Measurements from ENCODE around the gene PARN. TPM values are rescaled to one million over a fixed set of nuclear protein-coding genes. Genes with fewer than 3 reads are reported as not detected.

PARN gene
- polyA plus RNA-seq, 1 experiment: 18.5 TPM

- H3K4me3 ChIP-seq (ENCODE audit: low read depth, low read length): no peak overlapping the region
- POLR2A ChIA-PET: interaction anchor here (0.5 to 1.0 kb wide), 4 partner anchors 10 to 575 kb away, joined by 3 to 9 read pairs (median 6); no protein-coding TSS in a partner anchor
- DNase-seq (ENCODE audit: low read depth): peak; percentile 39
Observed at GRCh38 chr16:14510939-14511799, 118.9 kb downstream of the PARN start.

GRCh38 chr16:14510581-14510938 lies 119.5 kb downstream of the PARN start:
- no peak for TF ChIP-seq CTCF (IDR thresholded peaks at IDR 0.05; ENCODE audit: insufficient read depth, low read depth, low read length)

More at GRCh38 chr16:14510939-14511799, 118.9 kb downstream of the PARN start:
- TF ChIP-seq CTCF (IDR thresholded peaks at IDR 0.05; ENCODE audit: insufficient read depth, low read depth, low read length): no peak
- Histone ChIP-seq H3K27me3 (ENCODE audit: control insufficient read depth, insufficient read depth, low read length) (no peaks in the 10 kb centered on the region), H3K36me3 (ENCODE audit: control insufficient read depth, insufficient read depth, low read length) (no peaks in the 10 kb centered on the region)
- CTCF ChIA-PET: interaction anchor here (0.6 to 1.2 kb wide), 6 partner anchors 8 to 210 kb away, joined by 3 to 7 read pairs (median 3); no protein-coding TSS in a partner anchor

GRCh38 chr16:14509675-14510132 lies 120.4 kb downstream of the PARN start:
- TF ChIP-seq CTCF (IDR thresholded peaks at IDR 0.05; ENCODE audit: insufficient read depth, low read depth, low read length): no peak
- no peaks in the 10 kb centered on the region for H3K27me3 ChIP-seq (ENCODE audit: control insufficient read depth, insufficient read depth, low read length)
- ChIA-PET POLR2A (no interaction called here), CTCF (no interaction called here)
- DNase-seq (ENCODE audit: low read depth): no peak
- H3K36me3 ChIP-seq (ENCODE audit: control insufficient read depth, insufficient read depth, low read length): no peaks in the 10 kb centered on the region
- H3K4me3 ChIP-seq (ENCODE audit: low read depth, low read length): no peak overlapping the region

More at GRCh38 chr16:14510581-14510938, 119.5 kb downstream of the PARN start:
- ChIA-PET POLR2A (interaction anchor here (0.5 kb wide), 1 partner anchor 9 kb away, joined by 9 read pairs; no protein-coding TSS in a partner anchor), CTCF (interaction anchor here (0.6 to 1.2 kb wide), 3 partner anchors 8 to 99 kb away, joined by 3 read pairs; no protein-coding TSS in a partner anchor)
- Histone ChIP-seq H3K36me3 (ENCODE audit: control insufficient read depth, insufficient read depth, low read length) (no peaks in the 10 kb centered on the region), H3K4me3 (ENCODE audit: low read depth, low read length) (no peak overlapping the region), H3K27me3 (ENCODE audit: control insufficient read depth, insufficient read depth, low read length) (no peaks in the 10 kb centered on the region)
- DNase-seq (ENCODE audit: low read depth): no peak

- POLR2A ChIA-PET: no interaction called here
- DNase-seq (ENCODE audit: low read depth): no peak
- no peak for TF ChIP-seq CTCF (IDR thresholded peaks at IDR 0.05; ENCODE audit: insufficient read depth, low read depth, low read length)
- H3K4me3 ChIP-seq (ENCODE audit: low read depth, low read length): no peak overlapping the region
- CTCF ChIA-PET: no interaction called here
- H3K36me3 ChIP-seq (ENCODE audit: control insufficient read depth, insufficient read depth, low read length): no peaks in the 10 kb centered on the region
- H3K27me3 ChIP-seq (ENCODE audit: control insufficient read depth, insufficient read depth, low read length): no peaks in the 10 kb centered on the region
Observed at GRCh38 chr16:14509055-14509454, 121.0 kb downstream of the PARN start.

GRCh38 chr16:14505846-14506245 lies 124.2 kb downstream of the PARN start:
- Histone ChIP-seq H3K4me3 (ENCODE audit: low read depth, low read length) (no peak overlapping the region), H3K27me3 (ENCODE audit: control insufficient read depth, insufficient read depth, low read length) (no peaks in the 10 kb centered on the region), H3K36me3 (ENCODE audit: control insufficient read depth, insufficient read depth, low read length) (no peaks in the 10 kb centered on the region)
- POLR2A ChIA-PET: no interaction called here
- TF ChIP-seq CTCF (IDR thresholded peaks at IDR 0.05; ENCODE audit: insufficient read depth, low read depth, low read length): no peak
- no peak for DNase-seq (ENCODE audit: low read depth)
- CTCF ChIA-PET: no interaction called here
